AG08395 (cell line): ENCODE measurements around the gene HSF2BP.
"Not testable (repeated sequence)": the region's sequence is repeated elsewhere in the genome, so short reads cannot be mapped to it uniquely, and the experiment has no call there.

ENCODE experiments used
- DNase-seq: peaks from one replicate; pipeline ENCODE4 v3.0.0; 2012; ENCODE audit warnings: mixed read lengths, low spot score

Gene HSF2BP

GRCh38 chr21:43597540-43598250, 61.6 kb downstream of the HSF2BP start:
- no peak for DNase-seq

DNA sequence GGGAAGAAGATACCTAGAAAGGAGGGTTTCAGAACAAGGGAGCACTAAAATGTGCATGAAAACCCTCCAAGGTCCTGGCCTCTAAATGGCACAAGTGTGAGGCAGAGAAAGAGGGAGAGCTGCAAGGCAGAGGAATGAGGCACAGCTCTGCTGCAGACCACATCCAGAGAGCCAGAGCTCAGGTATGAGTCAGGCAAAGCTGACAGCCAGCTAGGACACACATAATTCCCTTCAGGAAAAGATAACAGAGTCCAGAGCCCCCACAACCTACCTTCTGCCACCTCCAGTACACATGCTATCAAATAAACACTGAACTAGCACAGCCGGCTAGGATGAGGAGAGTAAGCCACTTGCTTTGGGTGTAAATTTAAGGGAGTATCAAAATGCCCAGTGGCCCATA, 62.2 kb downstream of the HSF2BP start:
- DNase-seq: peak; percentile 61

DNA sequence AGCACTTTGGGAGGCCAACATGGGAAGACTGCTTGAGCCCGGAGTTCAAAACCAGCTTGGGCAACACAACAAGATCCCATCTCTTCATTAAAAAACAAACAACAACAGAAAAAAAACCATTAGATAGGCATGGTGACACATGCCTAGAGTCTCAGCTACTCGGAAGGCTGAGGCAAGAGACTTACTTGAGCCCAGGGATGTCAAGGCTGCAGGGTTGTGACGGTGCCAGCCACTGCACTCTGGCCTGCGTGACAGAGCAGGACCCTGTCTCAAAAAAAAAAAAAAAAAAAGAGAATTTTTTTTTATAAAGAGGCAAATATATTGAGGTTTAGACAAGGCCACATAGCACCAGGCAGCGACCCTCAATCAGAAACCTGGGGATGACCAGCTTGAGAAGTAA, 62.7 kb downstream of the HSF2BP start:
- DNase-seq: no peak

DNA sequence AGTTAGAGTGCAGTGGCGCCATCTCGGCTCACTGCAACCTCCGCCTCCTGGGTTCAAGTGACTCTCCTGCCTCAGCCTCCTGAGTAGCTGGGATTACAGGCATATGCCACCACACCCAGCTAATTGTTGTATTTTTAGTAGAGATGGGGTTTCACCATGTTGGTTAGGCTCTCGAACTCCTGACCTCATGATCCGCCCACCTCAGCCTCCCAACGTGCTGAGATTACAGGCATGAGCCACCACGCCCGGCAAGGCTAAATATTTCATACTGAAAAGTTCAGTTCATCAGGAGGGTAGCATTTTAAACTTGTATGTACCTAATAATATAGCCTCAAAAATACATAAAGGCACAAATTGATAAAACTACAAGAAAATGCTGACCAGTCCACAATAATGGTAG, 63.5 kb downstream of the HSF2BP start:
- not testable (repeated sequence) for DNase-seq

DNA sequence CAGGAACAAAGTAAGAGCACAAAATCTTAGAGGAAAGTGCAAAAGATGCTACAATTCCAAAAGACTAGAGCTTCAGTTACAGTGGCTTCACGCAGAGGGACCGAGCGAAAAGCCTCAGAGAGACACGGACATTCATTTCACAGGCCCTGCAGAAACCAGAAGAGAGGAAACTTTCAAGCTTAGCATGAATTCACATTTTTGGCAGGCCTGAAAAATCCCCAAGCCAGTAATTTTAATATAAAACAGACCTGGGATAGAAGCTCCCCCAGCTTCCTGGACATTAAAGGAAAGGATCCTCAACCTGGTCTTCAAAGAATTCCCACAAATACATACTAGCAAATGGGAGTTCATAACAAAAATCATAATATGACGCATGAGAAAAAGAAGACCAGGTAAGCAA, 66.2 kb downstream of the HSF2BP start:
- no peak for DNase-seq

GRCh38 chr21:43591571-43591970, 67.7 kb downstream of the HSF2BP start:
- DNase-seq: no peak

DNA sequence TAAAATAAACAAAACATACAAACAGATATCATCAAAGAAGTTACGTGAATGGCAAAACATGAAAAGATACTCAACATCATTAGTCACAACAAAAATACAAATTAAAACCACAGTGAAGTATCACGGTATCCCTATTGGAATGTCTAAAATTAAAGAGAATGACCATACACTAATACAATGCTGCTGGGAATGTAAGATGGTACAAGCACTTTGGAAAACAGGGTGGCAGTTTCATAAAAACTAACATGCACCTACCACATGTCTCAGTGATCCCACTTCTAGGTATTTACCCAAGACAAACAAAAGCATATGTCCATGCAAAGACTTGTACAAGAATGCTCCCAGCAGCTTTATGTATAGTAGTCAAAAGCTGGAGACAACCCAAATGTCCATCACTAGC, 69.1 kb downstream of the HSF2BP start:
- DNase-seq: no peak

GRCh38 chr21:43588957-43589356, 70.3 kb downstream of the HSF2BP start:
- DNase-seq: no peak

DNA sequence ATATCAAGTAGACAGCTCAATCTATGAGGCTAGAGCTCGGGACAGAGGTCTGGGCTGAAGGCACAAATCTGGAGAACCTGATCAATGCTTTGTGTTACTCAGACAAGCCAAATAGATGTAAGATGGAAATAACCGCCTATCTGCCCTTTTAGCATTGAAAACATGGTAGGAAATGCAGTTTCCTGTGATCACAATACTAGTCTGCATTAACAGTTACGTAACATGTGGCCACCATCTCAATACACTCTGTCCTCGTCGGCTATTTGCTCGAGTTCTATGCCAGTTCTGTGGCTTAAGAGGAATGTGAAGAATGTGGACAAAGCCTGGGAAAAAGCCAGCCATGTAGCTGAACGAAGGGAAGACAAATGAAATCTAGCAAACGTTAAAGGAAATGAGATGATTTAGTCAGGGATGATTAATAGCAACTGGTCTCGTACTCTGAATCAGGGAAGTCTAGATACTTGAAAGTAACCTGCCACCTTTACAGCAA, 73.3 kb downstream of the HSF2BP start:
- DNase-seq: peak; percentile 94

DNA sequence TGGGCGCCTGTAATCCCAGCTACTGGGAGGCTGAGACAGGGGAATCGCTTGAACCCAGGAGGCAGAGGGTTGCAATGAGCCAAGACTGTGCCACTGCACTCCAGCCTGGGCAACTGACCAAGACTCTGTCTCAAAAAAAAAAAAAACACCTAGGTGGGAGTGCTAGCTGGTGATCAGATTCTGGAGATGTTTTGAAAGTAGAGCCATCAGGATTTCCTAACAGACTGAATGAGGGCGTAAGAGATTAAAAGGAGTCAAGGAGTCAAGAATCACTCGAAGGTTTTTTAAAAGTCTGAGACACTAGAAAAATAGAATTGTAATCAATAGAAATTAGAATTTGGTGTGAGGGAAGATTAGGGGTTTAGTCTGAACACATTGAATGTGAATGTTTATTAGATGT, 73.8 kb downstream of the HSF2BP start:
- no peak for DNase-seq

- no peak for DNase-seq
Observed at GRCh38 chr21:43581453-43581852, 77.8 kb downstream of the HSF2BP start.

DNA sequence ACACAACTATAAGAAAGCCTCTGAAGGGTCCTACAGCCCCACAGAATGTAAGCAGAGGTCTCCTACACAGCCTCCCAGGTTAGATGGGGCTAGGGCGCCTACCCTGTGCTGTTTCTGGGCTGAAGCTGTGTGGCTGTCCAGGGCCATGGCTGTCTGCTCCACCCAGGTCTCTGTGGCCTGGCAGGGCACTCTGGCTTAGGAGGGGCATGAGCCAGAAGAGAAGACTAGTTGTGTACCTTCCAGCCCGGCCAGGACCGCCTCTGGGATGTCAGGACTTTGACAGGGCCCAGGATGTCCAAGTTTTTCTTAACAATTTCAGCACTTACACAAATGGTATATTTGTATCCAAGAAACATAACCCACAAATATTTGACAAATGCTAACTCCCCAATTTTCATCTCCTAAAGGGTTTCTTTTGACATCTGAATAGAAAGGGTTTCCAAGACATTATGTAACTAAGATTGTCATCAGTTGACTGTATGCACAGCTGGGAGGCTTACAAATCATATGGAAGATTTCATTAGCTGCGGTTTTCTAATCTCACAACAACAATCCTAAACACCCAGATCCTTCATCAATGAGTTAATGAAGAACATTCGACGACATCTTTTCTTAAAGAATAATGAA, 80.5 kb downstream of the HSF2BP start:
- DNase-seq: peak; percentile 16

GRCh38 chr21:43575473-43575844, 83.8 kb downstream of the HSF2BP start:
- DNase-seq: no peak

DNA sequence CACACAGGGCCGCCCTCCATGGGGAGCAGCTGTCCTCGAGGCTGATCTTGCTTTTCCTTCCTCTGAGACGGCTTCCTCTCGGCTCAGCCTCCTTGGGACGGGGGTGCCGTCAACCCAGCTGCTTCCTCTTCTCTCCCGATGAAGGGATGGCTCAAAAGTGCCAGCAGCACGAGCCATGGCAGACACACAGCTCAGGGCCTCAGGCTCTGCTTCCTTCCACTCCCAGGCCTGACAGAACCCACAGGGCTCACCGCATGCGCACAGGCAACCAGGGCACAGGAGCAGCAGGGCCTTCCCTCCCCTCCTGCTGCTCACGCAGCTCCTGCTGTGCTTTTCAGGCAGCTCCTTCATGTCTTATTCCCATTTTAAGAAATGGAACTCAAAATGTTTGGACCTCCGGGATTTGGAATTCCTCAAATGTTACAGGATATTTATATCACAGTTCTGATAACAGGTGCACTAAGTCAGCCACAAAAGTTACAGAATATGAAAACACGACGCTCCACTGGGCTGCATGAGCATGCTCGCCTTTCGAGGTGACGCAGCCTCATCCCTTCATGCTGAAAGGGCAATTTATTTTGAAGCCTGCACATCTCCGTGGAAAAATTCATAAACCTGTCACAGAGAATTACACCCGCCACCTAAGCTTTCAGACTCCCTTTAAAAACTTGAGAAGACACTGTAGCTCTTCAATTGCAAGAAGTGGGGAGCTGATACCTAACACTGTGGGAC, 84.4 kb downstream of the HSF2BP start:
- no peak for DNase-seq

GRCh38 chr21:43573921-43574320, 85.4 kb downstream of the HSF2BP start:
- DNase-seq: no peak

- DNase-seq: no peak
Observed at GRCh38 chr21:43572446-43572845, 86.8 kb downstream of the HSF2BP start.

- DNase-seq: no peak
Observed at GRCh38 chr21:43571976-43572375, 87.3 kb downstream of the HSF2BP start.

DNA sequence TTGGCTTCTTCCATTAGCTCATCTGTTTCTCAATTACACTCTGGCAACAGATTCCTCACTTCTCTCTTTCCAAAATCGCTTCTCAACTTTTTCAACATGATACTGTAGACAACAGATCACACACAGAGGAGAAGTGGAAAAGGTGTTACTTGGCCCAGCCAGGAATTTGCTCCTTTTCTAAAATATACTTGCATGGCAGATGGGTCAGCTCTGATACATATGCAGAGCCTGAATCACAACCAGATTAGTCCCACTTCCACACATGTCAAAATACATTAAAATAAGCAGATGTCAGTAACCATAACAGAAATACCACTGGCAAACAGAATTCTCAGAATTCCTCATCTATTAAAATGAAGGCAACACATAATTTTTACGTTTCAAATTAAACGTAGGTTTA, 89.1 kb downstream of the HSF2BP start:
- not testable (repeated sequence) for DNase-seq

DNA sequence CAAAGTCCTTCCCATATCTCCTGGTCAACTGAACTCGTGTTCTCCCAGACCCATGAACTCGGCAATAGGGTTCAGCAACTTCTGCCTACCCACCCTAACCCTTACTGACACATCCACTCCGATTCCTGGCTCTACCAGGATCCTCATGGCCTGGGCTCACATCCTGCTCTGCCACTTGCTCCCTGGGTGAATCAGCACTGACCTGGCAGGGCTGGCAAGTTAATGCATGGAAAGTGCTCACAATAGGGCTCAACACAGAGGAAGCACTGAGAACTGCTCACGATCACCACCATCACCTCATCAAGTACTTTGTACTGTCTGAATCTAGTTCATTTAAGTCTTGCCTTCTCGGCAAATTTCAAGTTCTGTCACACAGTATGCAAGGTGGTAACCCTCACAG, 96.8 kb downstream of the HSF2BP start:
- not testable (repeated sequence) for DNase-seq

GRCh38 chr21:43540561-43540960, 118.7 kb downstream of the HSF2BP start:
- not testable (repeated sequence) for DNase-seq

GRCh38 chr21:43522495-43523131, 136.7 kb downstream of the HSF2BP start:
- not testable (repeated sequence) for DNase-seq

- not testable (repeated sequence) for DNase-seq
Observed at GRCh38 chr21:43517701-43518100, 141.6 kb downstream of the HSF2BP start.
